SH-SY5Y (cell line): ENCODE results near the gene PLG.

Experiments used
- GATA2 ChIP-seq: IDR thresholded peaks from 2 replicates; pipeline ENCODE4 v1.6.1; 2011; ENCODE audit warnings: mild to moderate bottlenecking, low read depth, low read length
- GATA3 ChIP-seq: IDR thresholded peaks from 2 replicates; pipeline ENCODE4 v1.6.1; 2011; ENCODE audit warnings: low read depth, mild to moderate bottlenecking, low read length, moderate library complexity

- TF ChIP-seq GATA3: no peak
- TF ChIP-seq GATA2: no peak
These were observed 39.2 kb upstream of the PLG start for GRCh38 chr6:160662842-160663241.
